GM04503 (cell line): ENCODE data around the gene SPRN.
"Not testable (repeated sequence)": the region's sequence is repeated elsewhere in the genome, so short reads cannot be mapped to it uniquely, and the experiment has no call there.

Experiments
- DNase-seq: peaks from one replicate; pipeline ENCODE4 v3.0.0-alpha.2; 2012; ENCODE audit warnings: low read depth

Gene SPRN

DNA sequence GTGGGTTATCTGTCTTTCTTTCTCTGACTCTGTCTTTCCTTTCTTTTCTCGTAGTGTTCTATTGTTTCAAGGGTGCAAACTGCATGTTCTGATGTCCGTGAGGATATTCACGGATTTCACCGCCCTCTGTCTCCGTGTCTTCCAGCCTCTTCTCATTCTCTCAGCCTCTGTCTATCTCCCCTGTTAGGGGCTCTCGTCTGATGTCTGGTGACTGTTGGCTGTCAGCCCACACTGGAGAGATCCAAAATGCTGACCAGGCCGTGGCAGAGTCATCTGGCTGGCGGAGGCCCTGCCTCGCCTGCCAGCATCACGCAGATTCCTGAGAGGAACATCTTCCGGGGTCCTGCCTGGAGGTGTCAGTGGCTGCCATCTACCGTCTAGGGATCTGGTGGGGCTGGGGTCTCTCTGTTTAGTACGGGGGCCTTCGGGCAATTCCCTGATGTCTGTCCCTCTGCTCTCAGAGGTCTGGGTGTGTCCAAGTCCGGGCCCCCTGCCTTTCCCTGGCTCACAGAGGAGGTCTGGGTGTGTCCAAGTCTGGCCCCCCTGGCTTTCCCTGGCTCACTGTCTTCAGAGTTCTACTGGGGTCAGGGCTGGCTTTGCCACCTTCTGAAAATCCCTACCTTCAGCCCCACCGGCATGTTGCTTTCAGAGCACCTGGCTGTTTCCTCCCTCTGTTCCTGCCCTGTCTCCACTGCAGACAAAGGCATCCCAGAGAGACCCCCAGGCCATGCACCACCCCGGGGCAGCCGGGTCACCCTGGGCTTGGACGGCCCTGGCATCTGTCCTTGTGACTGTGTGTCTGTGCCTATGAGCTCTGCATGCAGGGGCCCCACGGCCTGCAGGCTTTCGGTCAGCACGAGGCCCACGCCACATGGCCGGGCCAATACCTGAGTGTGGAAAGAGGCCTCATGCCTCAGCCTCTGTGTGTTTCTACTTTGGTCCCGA lies 15.4 kb upstream of the SPRN start:
- no peak for DNase-seq

DNA sequence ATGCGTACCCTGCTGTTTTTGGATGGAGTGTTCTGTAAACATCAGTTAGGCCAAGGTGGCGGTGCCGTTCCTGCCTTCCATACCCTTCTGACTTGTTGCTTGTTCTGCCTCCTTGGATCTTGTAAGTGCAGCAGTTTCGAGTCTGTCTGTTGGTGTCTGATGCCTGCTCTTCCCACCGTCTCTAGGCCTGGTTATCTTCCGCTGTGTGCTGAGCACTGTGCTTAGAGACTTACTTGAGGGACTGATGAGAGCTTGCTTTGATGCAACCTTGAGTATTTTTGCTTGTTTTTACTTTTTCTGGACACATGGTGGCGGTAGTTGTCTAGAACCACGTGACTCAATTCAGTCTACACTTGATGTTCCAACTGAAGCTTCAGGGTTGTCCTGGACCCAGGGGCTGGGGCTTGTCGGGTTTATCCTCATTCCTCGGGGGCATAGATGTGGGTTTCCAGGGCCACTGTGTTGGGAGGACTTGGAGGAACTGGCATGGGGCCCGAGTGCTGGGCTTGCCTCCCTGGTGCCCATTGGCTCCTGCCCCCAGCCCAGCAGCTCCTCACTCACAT lies 14.4 kb upstream of the SPRN start:
- DNase-seq: no peak

DNA sequence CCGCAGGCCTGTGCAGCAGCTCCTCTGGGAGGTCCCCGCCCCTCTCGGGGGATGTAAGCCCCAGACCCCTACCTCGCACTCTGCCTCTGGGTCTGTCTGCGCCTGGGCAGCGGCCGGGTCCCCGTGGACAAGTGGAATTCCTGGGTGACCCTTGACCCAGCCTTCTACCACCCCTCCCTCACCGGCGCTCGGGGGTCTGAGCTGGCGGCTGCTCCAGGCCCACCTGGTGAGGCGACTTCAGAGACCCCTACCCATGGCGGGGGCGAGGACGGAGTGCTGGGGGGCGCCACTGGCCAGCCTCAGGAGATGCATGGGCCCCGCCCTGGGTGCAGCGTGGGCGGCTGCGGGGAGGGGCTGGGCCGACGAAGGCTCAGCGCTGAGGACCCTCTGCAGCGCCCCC lies 8.4 kb upstream of the SPRN start:
- not testable (repeated sequence) for DNase-seq

DNA sequence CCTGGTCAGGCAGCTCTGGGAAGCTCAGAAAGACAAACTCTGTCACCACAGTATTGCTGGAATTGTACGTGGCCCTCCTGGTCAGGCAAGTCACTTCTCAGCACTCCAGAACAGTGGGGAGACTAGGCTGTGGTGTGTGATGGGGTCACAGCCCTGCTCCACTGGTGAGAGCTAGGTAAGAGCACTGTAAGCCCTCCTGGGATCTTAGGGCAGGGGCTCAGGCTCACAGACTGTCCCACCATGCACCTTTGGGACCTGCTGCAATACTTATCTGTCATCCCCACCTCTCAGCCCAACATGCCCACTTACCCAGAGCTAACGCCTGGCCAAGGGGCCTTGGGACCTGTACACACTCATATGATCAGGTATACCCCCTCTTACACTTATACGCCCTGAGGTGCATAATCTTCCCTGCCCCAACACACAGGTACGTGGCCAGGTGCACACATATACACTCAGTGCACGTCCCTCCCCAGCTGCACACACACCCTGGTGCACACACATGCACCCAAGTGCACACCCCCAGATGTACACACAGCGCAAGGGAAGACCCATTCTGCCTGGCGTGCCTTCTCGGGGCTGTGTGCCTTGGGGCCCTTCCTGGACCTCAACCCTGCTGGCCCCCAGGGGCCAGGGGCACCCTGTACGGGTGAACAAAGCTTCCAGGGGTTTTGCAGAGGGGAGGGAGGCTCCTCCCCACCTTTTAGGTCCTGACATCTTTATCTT lies 7.6 kb upstream of the SPRN start:
- DNase-seq: not testable (repeated sequence)

DNA sequence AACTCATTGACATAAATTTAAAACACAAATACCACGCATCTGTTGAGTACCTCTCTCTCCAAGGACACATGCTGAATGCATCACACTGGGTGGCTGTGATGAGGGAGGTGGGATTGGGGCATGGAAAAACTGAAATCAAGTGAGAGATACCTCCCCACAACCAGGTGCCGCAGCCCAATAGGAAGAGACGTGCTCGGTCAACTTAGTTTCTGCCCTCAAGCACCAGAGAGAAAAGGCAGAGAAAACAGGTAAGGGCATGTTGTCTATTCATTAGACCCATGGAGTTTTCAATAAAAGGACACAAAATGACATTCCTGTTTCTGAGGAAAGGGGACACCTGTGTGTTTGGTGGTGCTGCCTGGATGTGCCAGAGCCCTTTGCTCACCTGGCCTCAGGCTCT lies 5.1 kb upstream of the SPRN start:
- DNase-seq: not testable (repeated sequence)

DNA sequence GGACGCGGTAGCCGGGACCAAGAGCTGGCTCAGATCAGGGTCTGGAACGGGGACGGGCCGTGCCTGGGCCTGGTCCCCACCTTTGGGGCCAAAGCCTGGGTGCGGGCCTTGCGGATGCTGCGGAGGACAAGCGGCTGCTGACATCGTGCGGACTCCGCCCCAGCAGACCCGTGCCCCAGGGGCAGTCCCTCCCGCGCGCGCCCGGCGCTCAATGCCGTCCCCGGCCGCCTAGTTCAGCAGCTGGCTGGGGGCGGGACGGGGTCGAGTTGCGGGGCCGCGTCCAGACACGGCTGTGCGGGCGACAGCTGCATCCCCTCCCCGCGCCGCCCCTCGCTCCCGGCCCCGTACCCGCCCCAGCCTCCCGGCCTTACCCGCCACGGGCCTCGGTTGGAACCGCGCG lies 323 bp downstream of the SPRN start:
- DNase-seq: not testable (repeated sequence)

DNA sequence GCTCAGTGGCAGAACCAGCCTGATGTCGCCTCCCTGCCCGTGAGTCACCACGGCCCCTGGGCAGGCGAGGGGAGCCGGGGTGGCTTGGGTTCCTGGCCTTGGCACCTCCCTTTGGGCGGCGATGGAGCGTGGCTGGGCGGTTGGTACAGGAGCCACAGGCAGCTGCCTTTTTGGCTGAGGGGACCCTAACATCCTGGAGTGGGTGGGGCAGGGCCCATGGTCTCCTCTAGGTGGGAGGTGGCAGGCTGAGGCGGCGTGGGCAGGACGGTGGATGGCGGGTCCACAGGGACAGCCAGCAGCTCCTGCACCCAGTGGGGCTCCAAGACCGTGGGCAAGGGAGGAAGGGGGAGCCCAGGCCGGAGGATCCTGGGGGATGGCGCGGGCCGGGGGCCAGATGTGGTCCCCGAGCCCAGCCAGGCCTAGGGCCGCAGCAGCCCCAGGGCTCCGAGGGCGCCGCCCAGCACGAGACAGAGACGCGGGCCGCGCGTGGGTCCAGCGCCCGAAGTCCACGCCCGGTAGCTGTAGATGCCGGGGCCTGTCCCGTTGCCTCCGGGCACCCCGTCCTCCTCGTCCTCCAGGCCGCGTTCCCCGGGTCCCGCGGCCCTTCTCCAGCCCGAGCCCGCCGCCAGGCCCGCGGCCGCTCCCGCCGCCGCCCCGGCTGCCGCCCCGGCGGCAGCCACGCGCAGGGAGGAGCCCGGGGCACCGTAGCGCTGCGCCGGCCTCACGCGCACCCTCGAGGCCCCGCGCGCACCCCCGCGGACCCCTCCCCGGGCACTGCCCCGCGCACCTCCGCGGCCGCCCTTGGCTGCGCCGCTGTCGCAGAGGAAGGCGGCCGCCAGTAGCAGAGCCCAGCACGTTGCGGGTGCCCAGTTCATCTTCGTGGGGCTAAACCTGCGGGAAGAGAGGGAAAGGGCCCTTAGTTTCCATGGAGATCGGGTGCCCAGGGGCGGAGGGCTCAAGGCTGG lies 1.3 kb downstream of the SPRN start:
- DNase-seq: no peak

DNA sequence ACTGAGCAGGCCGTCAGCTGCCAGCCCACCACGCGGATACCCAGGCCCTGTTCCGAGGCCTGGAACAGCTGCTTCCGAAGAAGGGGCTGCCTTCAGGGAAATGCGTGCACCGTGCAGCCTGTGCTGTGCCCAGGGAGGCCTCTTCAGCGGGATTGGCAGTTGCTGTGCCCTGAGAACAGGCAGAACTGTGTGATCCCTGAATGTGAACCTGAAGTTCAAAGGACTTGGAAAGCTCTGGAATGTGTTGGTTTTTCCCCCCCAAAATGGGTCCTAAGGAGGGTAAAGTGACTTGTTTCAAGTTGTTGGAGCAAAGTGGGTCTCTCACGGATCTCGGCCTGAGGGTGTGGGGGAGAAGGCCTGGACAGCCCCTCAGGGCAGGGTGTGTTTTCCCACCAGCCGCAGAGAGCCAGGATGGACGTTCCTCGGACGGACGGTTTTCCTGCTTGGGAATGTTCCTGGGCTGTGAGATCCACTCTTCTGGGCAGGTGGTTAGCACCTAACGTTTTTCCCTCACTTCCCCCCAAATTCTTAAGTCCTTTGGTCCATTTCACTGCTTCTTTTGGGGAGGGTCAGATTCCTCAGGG lies 2.1 kb downstream of the SPRN start:
- no peak for DNase-seq

DNA sequence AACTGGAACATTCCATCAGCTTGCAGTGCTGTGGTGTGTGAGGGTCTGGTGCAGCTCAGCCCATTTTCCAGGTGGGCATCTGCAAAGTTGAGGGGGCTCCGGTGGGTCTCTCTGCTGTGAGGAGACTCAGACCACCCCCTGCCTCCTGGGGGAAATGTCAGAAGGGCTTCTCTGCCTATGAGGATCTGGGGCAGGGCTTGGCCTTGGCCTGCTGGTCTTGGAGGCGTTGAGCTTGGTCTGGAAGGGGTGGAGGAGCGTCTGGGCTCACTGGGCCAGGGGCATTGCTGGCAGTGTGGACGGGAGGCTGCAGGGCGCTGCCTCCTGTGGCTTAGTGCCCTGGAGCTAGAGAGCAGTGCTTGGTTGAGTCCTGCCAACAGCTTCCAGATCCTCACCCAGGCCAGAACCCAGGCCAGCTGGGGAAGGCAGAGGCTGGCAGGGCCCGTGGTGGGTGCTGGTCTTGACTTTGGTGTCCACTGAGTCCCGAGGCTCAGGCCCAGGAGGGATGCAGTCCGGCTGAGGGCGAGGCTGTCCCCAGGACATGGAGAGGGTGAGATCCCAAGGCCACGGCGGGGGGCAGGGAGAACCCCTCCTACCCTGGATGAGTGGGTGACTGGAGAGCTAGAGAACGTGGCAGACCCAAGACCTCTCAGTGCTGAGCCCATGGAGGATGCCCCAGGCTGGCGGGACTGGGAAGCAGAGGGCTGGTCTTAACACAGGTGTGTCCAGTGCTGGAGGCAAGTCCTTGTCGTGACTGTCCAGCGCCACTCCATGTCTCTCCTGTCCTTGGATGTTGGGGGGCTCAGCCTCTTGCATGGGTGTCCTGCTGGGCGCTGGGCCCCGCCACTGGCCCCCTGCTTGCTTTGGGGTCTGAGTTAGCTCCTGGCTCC lies 2.8 kb downstream of the SPRN start:
- DNase-seq: no peak

DNA sequence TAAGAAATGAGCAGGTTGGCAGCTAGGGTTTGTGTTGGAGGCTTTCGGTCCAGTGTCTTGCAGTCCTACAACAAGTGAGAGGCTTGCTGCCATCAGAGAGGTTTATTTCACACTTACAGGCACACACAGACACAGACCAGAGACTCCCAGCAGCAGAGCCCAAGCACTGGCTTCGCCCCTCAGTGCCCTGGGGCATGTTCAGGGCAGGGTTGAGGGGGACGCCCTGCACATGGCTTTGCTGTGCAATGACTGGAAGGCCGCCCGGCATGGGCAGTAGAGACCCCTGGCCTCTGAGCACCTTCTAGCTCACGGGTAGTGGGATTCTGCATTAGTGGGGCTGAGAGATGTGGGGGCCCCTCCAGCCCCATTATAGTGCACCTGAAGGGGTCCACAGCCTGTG lies 3.8 kb downstream of the SPRN start:
- no peak for DNase-seq

DNA sequence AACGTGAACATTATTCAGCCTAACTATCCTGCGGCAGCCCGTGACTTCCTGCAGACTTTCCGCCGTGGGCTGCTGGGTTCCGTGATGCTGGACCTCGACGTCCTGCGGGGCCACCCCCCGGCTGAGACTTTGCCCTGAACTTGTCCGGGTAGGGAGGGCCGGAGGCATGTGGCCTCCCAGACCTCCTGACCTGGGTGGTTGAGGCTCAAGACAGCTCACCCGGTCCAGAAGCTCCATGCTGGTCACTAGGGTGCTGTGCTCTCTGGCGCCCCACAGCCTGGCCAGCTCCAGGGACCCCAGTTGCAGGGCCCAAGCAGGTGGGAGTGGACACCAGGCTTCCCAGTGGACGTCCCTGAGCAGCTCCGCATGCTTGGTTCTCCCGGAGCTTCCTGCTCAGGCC lies 4.4 kb downstream of the SPRN start:
- DNase-seq: no peak

DNA sequence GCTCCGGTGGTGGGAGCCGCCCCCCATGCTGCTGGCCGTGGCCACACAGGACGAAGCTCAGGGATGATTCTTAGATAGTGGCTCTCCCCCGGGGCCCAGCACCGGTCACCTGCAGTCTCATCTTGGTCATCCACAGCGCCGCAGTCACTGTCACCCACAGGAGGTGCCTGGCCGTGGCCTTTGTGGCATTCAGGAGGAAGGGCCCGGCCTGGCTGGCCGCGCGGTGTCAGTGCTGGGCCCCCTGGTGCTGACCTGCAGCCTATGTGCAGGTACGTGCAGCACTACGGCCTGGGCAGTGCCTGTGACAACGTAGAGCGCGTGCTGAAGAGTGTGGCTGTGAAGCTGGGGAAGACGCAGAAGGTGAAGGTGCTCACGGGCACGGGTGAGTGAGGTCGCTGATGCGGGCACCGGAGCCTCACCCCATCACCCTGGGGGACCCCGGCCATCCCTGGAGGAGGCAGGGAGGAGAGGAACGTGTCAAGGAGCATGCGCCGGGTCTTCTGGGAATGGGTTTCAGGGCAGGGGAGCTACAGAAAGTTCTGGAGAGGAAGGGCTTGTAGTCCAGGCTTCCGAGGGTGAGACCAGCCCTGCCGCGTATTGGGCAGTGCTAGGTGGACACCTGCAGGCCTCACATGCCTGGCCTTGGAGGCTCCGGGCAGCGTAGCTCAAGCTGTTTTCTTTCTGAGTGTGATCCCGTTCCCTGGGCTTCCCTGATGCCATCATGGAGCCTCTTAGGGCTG lies 5.0 kb downstream of the SPRN start:
- DNase-seq: no peak

DNA sequence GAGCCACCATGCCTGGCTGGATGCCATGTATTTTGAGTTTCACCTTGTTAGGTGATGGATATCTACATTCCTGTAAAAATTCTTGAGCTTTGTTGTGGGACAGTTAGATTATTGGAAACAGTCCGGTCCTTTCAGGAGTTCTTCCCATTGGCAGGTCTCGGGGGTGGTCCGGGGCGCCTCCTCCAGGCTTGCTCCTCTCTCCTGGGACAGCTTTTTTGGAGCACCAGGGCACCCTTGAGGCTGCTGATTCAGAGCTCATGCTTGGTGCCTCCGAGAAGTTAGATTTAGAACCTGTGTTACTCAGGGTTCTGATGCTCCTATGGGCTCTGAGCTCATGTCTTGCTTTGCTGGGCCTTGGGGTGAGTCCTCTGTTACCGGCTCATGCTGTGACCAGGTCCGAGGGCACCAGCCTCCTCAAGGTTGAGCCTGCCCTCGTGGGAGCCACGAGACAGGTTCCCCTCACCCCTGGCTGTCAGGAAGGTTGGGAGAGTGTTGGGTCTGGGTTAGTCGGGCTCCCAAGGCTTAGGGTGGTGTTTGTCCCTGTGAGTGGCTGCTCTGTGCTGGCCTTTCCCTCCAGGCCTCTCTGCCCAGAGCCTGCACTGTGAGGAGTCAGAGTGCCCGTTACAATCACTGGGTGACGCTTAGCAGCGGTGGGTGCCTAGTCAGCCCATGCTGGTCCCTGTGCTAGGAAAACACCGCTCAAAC lies 6.0 kb downstream of the SPRN start:
- DNase-seq: no peak

DNA sequence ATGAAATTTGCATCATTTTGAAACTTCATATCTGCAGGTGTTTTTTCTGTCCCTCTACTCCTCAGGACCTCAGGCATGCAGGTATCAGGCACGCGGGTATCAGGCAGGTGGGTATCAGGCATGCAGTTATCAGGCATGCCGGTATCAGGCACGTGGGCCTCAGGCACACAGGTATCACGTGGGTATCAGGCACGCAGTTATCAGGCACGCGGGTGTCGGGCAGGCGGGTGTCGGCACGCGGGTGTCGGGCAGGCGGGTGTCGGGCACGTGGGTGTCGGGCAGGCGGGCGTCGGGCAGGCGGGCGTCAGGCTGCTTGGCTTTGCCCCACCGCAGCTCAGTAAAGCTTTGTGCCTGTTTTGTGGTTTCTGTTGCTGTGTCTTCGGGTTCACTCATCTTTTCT lies 8.7 kb downstream of the SPRN start:
- no peak for DNase-seq

DNA sequence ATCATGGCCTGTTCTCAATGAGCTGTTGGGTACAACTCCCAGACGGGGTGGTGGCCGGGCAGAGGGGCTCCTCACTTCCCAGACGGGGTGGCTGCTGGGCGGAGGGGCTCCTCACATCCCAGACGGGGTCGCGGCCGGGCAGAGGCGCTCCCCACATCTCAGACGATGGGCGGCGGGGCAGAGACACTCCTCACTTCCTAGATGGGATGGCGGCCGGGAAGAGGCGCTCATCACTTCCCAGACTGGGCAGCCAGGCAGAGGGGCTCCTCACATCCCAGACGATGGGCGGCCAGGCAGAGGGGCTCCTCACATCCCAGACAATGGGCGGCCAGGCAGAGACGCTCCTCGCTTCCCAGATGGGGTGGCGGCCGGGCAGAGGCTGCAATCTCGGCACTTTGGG lies 10.0 kb downstream of the SPRN start:
- not testable (repeated sequence) for DNase-seq

DNA sequence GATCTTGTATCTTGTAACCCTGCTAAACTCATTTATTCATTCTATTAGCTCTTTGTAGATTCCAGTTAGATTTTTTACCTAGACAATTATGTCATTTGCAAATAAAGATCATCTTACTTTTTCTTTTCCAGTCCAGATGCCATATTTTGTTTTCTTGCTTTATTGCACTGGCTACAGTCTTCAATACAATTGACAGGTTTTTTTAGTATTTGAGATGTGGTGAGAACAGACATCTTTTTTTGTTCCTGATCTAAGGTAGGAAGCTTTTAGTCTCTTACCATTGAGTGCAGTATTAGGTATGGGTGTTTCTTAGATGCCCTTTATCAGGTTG lies 12.1 kb downstream of the SPRN start:
- no peak for DNase-seq

DNA sequence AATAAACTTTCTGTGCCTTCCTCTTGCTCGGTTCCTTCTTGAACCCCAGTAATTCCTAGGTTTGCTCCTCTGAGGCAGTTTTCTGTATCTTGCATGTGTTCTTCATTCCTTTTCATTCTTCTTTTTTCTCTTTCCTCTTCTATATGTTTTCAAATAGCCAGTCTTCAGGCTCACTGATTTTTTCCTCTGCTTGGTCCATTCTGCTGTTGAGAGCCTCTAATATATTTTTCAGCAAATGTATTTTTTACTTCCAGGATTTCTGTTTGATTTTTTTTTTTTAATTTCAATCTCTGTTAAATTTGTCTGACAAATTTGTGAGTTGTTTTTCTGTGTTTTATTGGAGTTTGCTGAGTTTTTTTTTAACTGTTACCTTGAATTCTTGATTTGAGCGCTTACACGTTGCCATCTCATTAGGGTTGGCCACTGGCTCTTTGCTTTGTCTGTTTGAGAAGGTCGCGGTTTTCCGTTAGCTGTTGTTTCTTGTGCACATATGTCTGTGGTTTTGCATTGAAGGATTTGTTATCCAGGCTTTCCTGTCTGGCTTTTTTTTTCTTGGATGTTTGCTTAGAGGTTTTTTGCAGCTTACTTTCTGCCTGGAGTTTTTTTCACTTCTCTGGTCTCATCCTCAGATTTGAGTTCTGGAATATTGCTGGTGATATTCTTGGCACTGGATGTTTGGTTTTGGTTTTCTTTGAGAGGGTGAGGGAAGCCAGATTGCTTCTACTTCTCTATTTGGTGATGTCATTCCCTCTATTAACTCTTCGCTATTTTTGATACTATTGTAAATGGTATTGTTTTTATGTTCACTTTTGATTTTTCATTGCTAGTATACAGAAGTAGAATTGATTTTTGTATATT lies 12.7 kb downstream of the SPRN start:
- DNase-seq: no peak

DNA sequence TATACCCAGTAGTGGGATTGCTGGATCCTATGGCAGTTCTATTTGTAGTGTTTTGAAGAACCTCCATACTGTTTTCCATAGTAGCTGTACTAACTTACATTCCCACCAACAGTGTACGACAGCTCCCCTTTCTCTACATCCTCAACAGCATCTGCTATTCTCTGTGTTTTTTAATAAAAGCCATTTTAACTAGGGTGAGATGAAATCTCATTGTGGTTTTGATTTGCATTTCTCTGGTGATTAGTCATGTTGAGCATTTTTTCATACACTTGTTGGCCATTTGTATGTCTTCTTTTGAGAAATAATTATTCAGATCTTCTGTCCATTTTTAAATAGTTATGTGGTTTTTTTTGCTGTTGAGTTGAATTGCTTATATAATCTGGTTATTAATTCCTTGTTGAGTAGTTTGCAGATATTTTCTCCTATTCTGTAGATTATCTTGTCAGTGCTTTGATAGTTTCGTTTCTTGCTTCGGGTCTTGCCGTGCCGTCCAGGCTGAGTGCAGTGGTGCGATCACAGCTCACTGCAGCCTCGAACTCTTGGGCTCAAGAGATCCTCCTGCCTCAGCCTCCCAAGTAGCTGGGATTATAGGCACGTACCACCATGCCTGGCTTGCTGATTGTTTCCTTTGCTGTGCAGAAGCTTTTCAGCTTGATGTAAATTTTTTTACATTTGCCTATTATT lies 18.4 kb downstream of the SPRN start:
- DNase-seq: peak; percentile 16
